C4-2B (cell line): ENCODE data around the gene BFSP1.

Experiments
- ZFX ChIP-seq: fragments of 450-650 bp; IDR thresholded peaks from 2 replicates; pipeline ENCODE4 v1.6.1; 2017
- TF ChIP-seq, protein P1 (sequence below): fragments of 450-650 bp; conservative IDR thresholded peaks from 2 replicates; pipeline ENCODE4 v1.5.1; 2017; ENCODE audit warnings: mild to moderate bottlenecking

DNA sequence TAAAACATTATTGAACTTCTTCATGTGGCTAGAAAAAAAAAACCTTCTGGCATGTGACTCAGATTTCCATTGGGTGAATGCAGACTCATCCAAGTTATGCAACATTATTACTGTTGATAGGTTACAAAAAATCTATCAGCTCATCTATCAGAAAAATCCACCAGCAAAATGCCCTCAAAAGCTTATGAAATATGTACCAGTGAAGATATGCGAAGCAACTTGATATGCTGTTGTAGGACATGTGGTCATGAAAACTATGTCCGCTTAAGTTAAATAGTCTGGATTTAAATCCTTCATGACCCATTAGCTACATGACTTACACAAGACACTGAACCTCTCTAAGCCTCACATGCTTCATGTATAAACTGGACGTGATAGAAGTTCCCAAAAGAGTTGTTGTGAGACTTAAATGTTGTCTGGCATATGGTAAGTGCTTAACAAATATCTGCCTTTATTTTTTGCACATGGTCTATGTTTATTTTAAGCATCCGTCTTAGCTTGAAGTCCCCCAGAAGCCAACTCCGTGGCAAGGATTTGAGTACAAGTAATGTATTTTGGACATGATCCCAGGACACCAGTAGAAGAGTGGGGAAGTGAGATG, 12.5 kb upstream of the BFSP1 start:
- TF ChIP-seq ZFX, result no peak
- TF ChIP-seq, protein P1, sequence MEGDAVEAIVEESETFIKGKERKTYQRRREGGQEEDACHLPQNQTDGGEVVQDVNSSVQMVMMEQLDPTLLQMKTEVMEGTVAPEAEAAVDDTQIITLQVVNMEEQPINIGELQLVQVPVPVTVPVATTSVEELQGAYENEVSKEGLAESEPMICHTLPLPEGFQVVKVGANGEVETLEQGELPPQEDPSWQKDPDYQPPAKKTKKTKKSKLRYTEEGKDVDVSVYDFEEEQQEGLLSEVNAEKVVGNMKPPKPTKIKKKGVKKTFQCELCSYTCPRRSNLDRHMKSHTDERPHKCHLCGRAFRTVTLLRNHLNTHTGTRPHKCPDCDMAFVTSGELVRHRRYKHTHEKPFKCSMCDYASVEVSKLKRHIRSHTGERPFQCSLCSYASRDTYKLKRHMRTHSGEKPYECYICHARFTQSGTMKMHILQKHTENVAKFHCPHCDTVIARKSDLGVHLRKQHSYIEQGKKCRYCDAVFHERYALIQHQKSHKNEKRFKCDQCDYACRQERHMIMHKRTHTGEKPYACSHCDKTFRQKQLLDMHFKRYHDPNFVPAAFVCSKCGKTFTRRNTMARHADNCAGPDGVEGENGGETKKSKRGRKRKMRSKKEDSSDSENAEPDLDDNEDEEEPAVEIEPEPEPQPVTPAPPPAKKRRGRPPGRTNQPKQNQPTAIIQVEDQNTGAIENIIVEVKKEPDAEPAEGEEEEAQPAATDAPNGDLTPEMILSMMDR, result no peak
